Measurements from ENCODE around the gene BCR.

BCR gene

GRCh38 chr22:23207729-23208393 lies 27.6 kb downstream of the BCR start:
- Mint-ChIP-seq H3K27me3 (ENCODE audit: low read depth) (no peaks in the 10 kb centered on the region), H3K9me3 (no peaks in the 10 kb centered on the region), H3K4me1 (ENCODE audit: low read depth) (peaks cover 6% of the 10 kb centered on the region), H3K27ac (no peak overlapping the region), H3K4me3 (no peak overlapping the region), H3K36me3 (ENCODE audit: low read depth) (peaks cover 20% of the 10 kb centered on the region)

GRCh38 chr22:23210428-23211170 lies 30.3 kb downstream of the BCR start:
- H3K27me3 Mint-ChIP-seq (ENCODE audit: low read depth), result no peaks in the 10 kb centered on the region
- no peak overlapping the region for H3K4me3 Mint-ChIP-seq
- H3K36me3 Mint-ChIP-seq (ENCODE audit: low read depth), result peaks cover 18% of the 10 kb centered on the region
- H3K4me1 Mint-ChIP-seq (ENCODE audit: low read depth), result peaks cover 21% of the 10 kb centered on the region
- no peak overlapping the region for H3K27ac Mint-ChIP-seq
- H3K9me3 Mint-ChIP-seq, result no peaks in the 10 kb centered on the region

- Mint-ChIP-seq H3K4me1 (ENCODE audit: low read depth) (peaks cover 31% of the 10 kb centered on the region), H3K4me3 (no peak overlapping the region), H3K27ac (no peak overlapping the region), H3K27me3 (ENCODE audit: low read depth) (no peaks in the 10 kb centered on the region), H3K36me3 (ENCODE audit: low read depth) (peaks cover 16% of the 10 kb centered on the region), H3K9me3 (no peaks in the 10 kb centered on the region)
Observed at GRCh38 chr22:23211622-23212021, 31.3 kb downstream of the BCR start.

- Mint-ChIP-seq H3K27ac (no peak overlapping the region), H3K4me3 (no peak overlapping the region), H3K4me1 (ENCODE audit: low read depth) (peaks cover 37% of the 10 kb centered on the region), H3K36me3 (ENCODE audit: low read depth) (peaks cover 12% of the 10 kb centered on the region), H3K27me3 (ENCODE audit: low read depth) (no peaks in the 10 kb centered on the region), H3K9me3 (no peaks in the 10 kb centered on the region)
Observed at GRCh38 chr22:23212061-23213021, 32.0 kb downstream of the BCR start.

- Mint-ChIP-seq H3K36me3 (ENCODE audit: low read depth) (peaks cover 11% of the 10 kb centered on the region), H3K27ac (peak overlapping the region; percentile 31), H3K4me3 (no peak overlapping the region), H3K27me3 (ENCODE audit: low read depth) (no peaks in the 10 kb centered on the region), H3K4me1 (ENCODE audit: low read depth) (peaks cover 43% of the 10 kb centered on the region), H3K9me3 (no peaks in the 10 kb centered on the region)
Observed at GRCh38 chr22:23213022-23213555, 32.8 kb downstream of the BCR start.

GRCh38 chr22:23213581-23214334 lies 33.4 kb downstream of the BCR start:
- Mint-ChIP-seq H3K4me1 (ENCODE audit: low read depth) (peaks cover 50% of the 10 kb centered on the region), H3K27me3 (ENCODE audit: low read depth) (no peaks in the 10 kb centered on the region), H3K9me3 (no peaks in the 10 kb centered on the region), H3K27ac (peak overlapping the region; percentile 31), H3K4me3 (no peak overlapping the region), H3K36me3 (ENCODE audit: low read depth) (peaks cover 11% of the 10 kb centered on the region)

GRCh38 chr22:23214398-23214797 lies 34.1 kb downstream of the BCR start:
- Mint-ChIP-seq H3K4me3 (no peak overlapping the region), H3K27me3 (ENCODE audit: low read depth) (no peaks in the 10 kb centered on the region), H3K27ac (no peak overlapping the region), H3K9me3 (no peaks in the 10 kb centered on the region), H3K36me3 (ENCODE audit: low read depth) (peaks cover 7% of the 10 kb centered on the region), H3K4me1 (ENCODE audit: low read depth) (peaks cover 56% of the 10 kb centered on the region)

- peak overlapping the region; percentile 67 for H3K4me3 Mint-ChIP-seq
- H3K36me3 Mint-ChIP-seq (ENCODE audit: low read depth), result peaks cover 6% of the 10 kb centered on the region
- H3K27me3 Mint-ChIP-seq (ENCODE audit: low read depth), result no peaks in the 10 kb centered on the region
- no peaks in the 10 kb centered on the region for H3K9me3 Mint-ChIP-seq
- H3K27ac Mint-ChIP-seq, result peak overlapping the region; percentile 84
- H3K4me1 Mint-ChIP-seq (ENCODE audit: low read depth), result peaks cover 66% of the 10 kb centered on the region
Observed at GRCh38 chr22:23215294-23216241, 35.3 kb downstream of the BCR start.

- H3K36me3 Mint-ChIP-seq (ENCODE audit: low read depth), result peaks cover 4% of the 10 kb centered on the region
- peaks cover 72% of the 10 kb centered on the region for H3K4me1 Mint-ChIP-seq (ENCODE audit: low read depth)
- peak overlapping the region; percentile 84 for H3K27ac Mint-ChIP-seq
- peak overlapping the region; percentile 67 for H3K4me3 Mint-ChIP-seq
- no peaks in the 10 kb centered on the region for H3K9me3 Mint-ChIP-seq
- no peaks in the 10 kb centered on the region for H3K27me3 Mint-ChIP-seq (ENCODE audit: low read depth)
Observed at GRCh38 chr22:23216461-23217170, 36.3 kb downstream of the BCR start.

GRCh38 chr22:23217171-23218052 lies 37.1 kb downstream of the BCR start:
- no peaks in the 10 kb centered on the region for H3K27me3 Mint-ChIP-seq (ENCODE audit: low read depth)
- H3K9me3 Mint-ChIP-seq, result no peaks in the 10 kb centered on the region
- H3K36me3 Mint-ChIP-seq (ENCODE audit: low read depth), result peaks cover 4% of the 10 kb centered on the region
- peaks cover 77% of the 10 kb centered on the region for H3K4me1 Mint-ChIP-seq (ENCODE audit: low read depth)
- H3K4me3 Mint-ChIP-seq, result peak overlapping the region; percentile 67
- peak overlapping the region; percentile 84 for H3K27ac Mint-ChIP-seq

GRCh38 chr22:23218053-23218866 lies 38.0 kb downstream of the BCR start:
- Mint-ChIP-seq H3K36me3 (ENCODE audit: low read depth) (peaks cover 2% of the 10 kb centered on the region), H3K4me1 (ENCODE audit: low read depth) (peaks cover 85% of the 10 kb centered on the region), H3K27me3 (ENCODE audit: low read depth) (no peaks in the 10 kb centered on the region), H3K27ac (peak overlapping the region; percentile 87), H3K4me3 (peak overlapping the region; percentile 73), H3K9me3 (no peaks in the 10 kb centered on the region)
